HepG2 (cell line): Measurements from ENCODE around the gene CDH23. TPM values are rescaled to one million over a fixed set of nuclear protein-coding genes. Genes with fewer than 3 reads are reported as not detected.

Experiments
- ATAC-seq: fragments of 200-7000 bp; cut with Tn5 transposase; 3 replicates; pipeline ENCODE4 v1.9.1; 2020; ENCODE audit warnings: mild to moderate bottlenecking, moderate library complexity
- BruUV-seq: library from RNA; stranded (reverse); fragments of 400-500 nt; replicated peaks from 2 replicates; lab custom pipeline; 2021; lab: Mats Ljungman, UMichigan
- CTCF ChIA-PET: fragments of 300-600 bp; formaldehyde crosslinking; extraction: SDS; loops from one replicate; lab custom pipeline; 2021; ENCODE audit warnings: low total read pairs, inconsistent platforms, low intra/inter-chr PET ratio; lab: Yijun Ruan, JAX
- POLR2A ChIA-PET: fragments of 350-600 bp; sonication (Branson Sonifier 250); formaldehyde crosslinking; loops from one replicate; lab custom pipeline; 2020; ENCODE audit warnings: antibody characterized with exemption, inconsistent platforms; lab: Yijun Ruan, JAX
- DNase-seq: peaks from one replicate; pipeline ENCODE4 v3.0.0-alpha.2; 2015; ENCODE audit warnings: low spot score
- FAIRE-seq: peaks from 3 replicates; lab custom pipeline; 2011; peaks lifted over from hg19 to GRCh38; lab: Jason Lieb, UNC
- H2AFZ ChIP-seq: one replicate; pipeline ENCODE4 v1.6.1; 2011; ENCODE audit warnings: low read length, inconsistent platforms
- H3K27ac ChIP-seq: fragments of 300-600 bp; 3 replicates; pipeline ENCODE4 v1.8.0; 2011; ENCODE audit warnings: mixed run types, mild to moderate bottlenecking, mixed read lengths, low read length, inconsistent platforms; ENCODE audit not compliant: insufficient read depth; ENCODE audit errors: extremely low read length
- H3K27me3 ChIP-seq, 2 experiments: fragments of 200-600 bp in 1 of 2; 2 replicates in 1 of 2; 3 replicates in 1 of 2; pipeline versions ENCODE4 v1.6.0 to v1.8.0; 2011; ENCODE audit warnings: low read length in 2 of 2, mild to moderate bottlenecking in 2 of 2, moderate library complexity in 2 of 2, inconsistent platforms in 1 of 2; ENCODE audit not compliant: insufficient read depth in 2 of 2, control insufficient read depth in 1 of 2
- H3K36me3 ChIP-seq, 2 experiments: fragments of 200-600 bp in 1 of 2; replicated peaks in 1 of 2; 2 replicates in 1 of 2; 3 replicates in 1 of 2; pipeline versions ENCODE4 v1.5.1 to v1.8.0; 2011; ENCODE audit warnings: low read length in 2 of 2, inconsistent platforms in 1 of 2; ENCODE audit not compliant: insufficient read depth in 2 of 2, control insufficient read depth in 1 of 2
- H3K4me1 ChIP-seq: 2 replicates; pipeline ENCODE4 v1.5.1; 2012; ENCODE audit warnings: low read length, inconsistent platforms; ENCODE audit not compliant: insufficient read depth
- H3K4me2 ChIP-seq: 2 replicates; pipeline ENCODE4 v1.6.0; 2011; ENCODE audit warnings: low read depth, low read length, inconsistent platforms
- H3K4me3 ChIP-seq, 3 experiments: fragments of 200-600 bp in 1 of 3; sonication (generic), shearing (Covaris generic) in 1 of 3; replicated peaks in 1 of 3; 2 replicates each; pipeline ENCODE4 v1.5.1; 2011 to 2016; ENCODE audit warnings: low read length in 3 of 3, inconsistent platforms in 2 of 3, low read depth in 2 of 3, mild to moderate bottlenecking in 2 of 3, control low read depth in 1 of 3, mixed read lengths in 1 of 3; ENCODE audit not compliant: insufficient read depth in 1 of 3
- H3K79me2 ChIP-seq: one replicate; pipeline ENCODE4 v1.6.1; 2011; ENCODE audit warnings: low read length, inconsistent platforms; ENCODE audit not compliant: insufficient read depth
- H3K9ac ChIP-seq: 2 replicates; pipeline ENCODE4 v1.6.0; 2011; ENCODE audit warnings: mild to moderate bottlenecking, low read depth, low read length, inconsistent platforms; ENCODE audit not compliant: insufficient read depth
- H3K9me3 ChIP-seq: 2 replicates; pipeline ENCODE4 v1.5.1; 2012; ENCODE audit warnings: mild to moderate bottlenecking, low read length
- H4K20me1 ChIP-seq: 2 replicates; pipeline ENCODE4 v1.6.0; 2011; ENCODE audit warnings: inconsistent platforms, mild to moderate bottlenecking, low read length, moderate library complexity; ENCODE audit not compliant: insufficient read depth
- HNRNPK ChIP-seq: fragments of 200-400 bp; formaldehyde crosslinking; IDR thresholded peaks from 2 replicates; pipeline ENCODE4 v1.6.1; 2018; ENCODE audit warnings: low read length, low read depth, moderate library complexity, mild to moderate bottlenecking; ENCODE audit not compliant: poor library complexity, severe bottlenecking
- HNRNPL ChIP-seq: fragments of 200-400 bp; formaldehyde crosslinking; IDR thresholded peaks from 2 replicates; pipeline ENCODE4 v1.6.1; 2017; ENCODE audit warnings: mild to moderate bottlenecking, low read depth, low read length
- IRF2 ChIP-seq: IDR thresholded peaks from 2 replicates; pipeline ENCODE4 v1.6.1; 2018; ENCODE audit warnings: missing genetic modification reagents, missing compliant biosample characterization
- LBX2 ChIP-seq: sonication (generic); formaldehyde crosslinking; IDR thresholded peaks from 2 replicates; pipeline ENCODE4 v1.5.0; 2020; ENCODE audit warnings: missing genetic modification reagents, mild to moderate bottlenecking, borderline replicate concordance
- LRRFIP1 ChIP-seq: sonication (generic); formaldehyde crosslinking; conservative IDR thresholded peaks from 2 replicates; pipeline ENCODE4 v1.4.0; 2020; ENCODE audit warnings: missing genetic modification reagents
- RNF219 ChIP-seq: sonication (generic); formaldehyde crosslinking; IDR thresholded peaks from 2 replicates; pipeline ENCODE4 v1.5.0; 2020; ENCODE audit warnings: mild to moderate bottlenecking, missing genetic modification reagents
- ZFAT ChIP-seq: sonication (generic); formaldehyde crosslinking; conservative IDR thresholded peaks from 2 replicates; pipeline ENCODE4 v1.8.1; 2023; ENCODE audit warnings: missing genetic modification reagents, inconsistent platforms
- ZMAT5 ChIP-seq: sonication (generic); formaldehyde crosslinking; IDR thresholded peaks from 2 replicates; pipeline ENCODE4 v1.5.0; 2020; ENCODE audit warnings: mild to moderate bottlenecking, low read depth, missing genetic modification reagents, borderline replicate concordance
- ZNF20 ChIP-seq: sonication (generic); formaldehyde crosslinking; IDR thresholded peaks from 2 replicates; pipeline ENCODE4 v1.4.0; 2020; ENCODE audit warnings: mild to moderate bottlenecking, moderate library complexity, missing genetic modification reagents
- ZNF503 ChIP-seq: sonication (generic); formaldehyde crosslinking; IDR thresholded peaks from 2 replicates; pipeline ENCODE4 v1.4.0; 2020; ENCODE audit warnings: missing genetic modification reagents
- ZNF709 ChIP-seq: sonication (generic); formaldehyde crosslinking; IDR thresholded peaks from 2 replicates; pipeline ENCODE4 v1.5.0; 2020; ENCODE audit warnings: mild to moderate bottlenecking, missing genetic modification reagents
- ZNF710 ChIP-seq: sonication (generic); formaldehyde crosslinking; IDR thresholded peaks from 2 replicates; pipeline ENCODE4 v1.5.0; 2020; ENCODE audit warnings: mild to moderate bottlenecking, missing genetic modification reagents, borderline replicate concordance
- ZNF850 ChIP-seq: sonication (generic); formaldehyde crosslinking; conservative IDR thresholded peaks from 2 replicates; pipeline ENCODE4 v1.9.0; 2021; ENCODE audit warnings: mild to moderate bottlenecking, missing genetic modification reagents
- WGBS: methylation state at CpG from one replicate; pipeline ENCODE4 v1.1.6; 2017; ENCODE audit warnings: low lambda C conversion rate; 5-methylcytosine and 5-hydroxymethylcytosine counted together
- in situ Hi-C: cut with HindIII; loops from 2 replicates; pipeline ENCODE4 v1.10.0; 2017; ENCODE audit warnings: low pct_unique_long_range_greater_than_20kb; ENCODE audit not compliant: extremely low pct_ligation_motif_present
- intact Hi-C: fragments of 100-400 bp; cut with micrococcal nuclease; formaldehyde crosslinking; loops from one replicate; pipeline ENCODE4 v1.10.0; 2022; ENCODE audit not compliant: unreplicated experiment
- polyA plus RNA-seq, 8 experiments: library from polyadenylated mRNA; depleted of rRNA in 3 of 8; stranded (reverse) in 7 of 8; unstranded in 1 of 8; fragments of >200 nt; fragmentation: Illumina TruSeq in 4 of 8; extraction: Trizol in 4 of 8; gene quantifications; 2 replicates each; pipeline versions ENCODE4 v1.2.1 to v1.2.3, GENCODE V29; 2011 to 2016; ENCODE audit warnings: low read depth in 4 of 8, missing spikeins in 1 of 8, mixed read lengths in 1 of 8; ENCODE audit not compliant: insufficient read depth in 1 of 8
- total RNA-seq, 5 experiments: library from RNA; depleted of rRNA; stranded (reverse); fragments of >200 nt; fragmentation: Illumina TruSeq; extraction: Trizol; gene quantifications; 2 replicates each; pipeline ENCODE4 v1.2.3, GENCODE V29; 2016; ENCODE audit warnings: low read depth in 1 of 5

Gene CDH23
- total and polyA plus RNA-seq, 2 of the 13 experiments (the other 11 are each of a cell fraction or from before 2014, with no cell fraction given) = 0.13 TPM; not detected in 1

GRCh38 chr10:71517298-71518169, 120.8 kb downstream of the CDH23 start:
- Histone ChIP-seq H3K9ac (no peak overlapping the region), H3K27ac (no peak overlapping the region), H2AFZ (no peak overlapping the region), H3K4me2 (no peak overlapping the region), H3K4me3 (no peak overlapping the region), H3K79me2 (no peaks in the 10 kb centered on the region), H3K36me3 (no peaks in the 10 kb centered on the region), H3K9me3 (no peaks in the 10 kb centered on the region), H3K4me1 (peaks cover 10% of the 10 kb centered on the region), H4K20me1 (no peaks in the 10 kb centered on the region), H3K27me3 (peaks cover 4 to 21% of the 10 kb centered on the region in 2 experiments)
- ATAC-seq = no peak
- in situ Hi-C loops (no loop called here), intact Hi-C loops (no loop called here)
- POLR2A ChIA-PET = no interaction called here
- no peak for DNase-seq
- WGBS = 23% methylated on average over 5 of the region's 18 CpGs
- no TSS peak for BruUV-seq
- no peak for FAIRE-seq
- CTCF ChIA-PET = no interaction called here
- TF ChIP-seq HNRNPL = no peak
- no peak for TF ChIP-seq RNF219 (CRISPR knock-in tag)
- TF ChIP-seq ZNF710 (CRISPR knock-in tag) = no peak
- TF ChIP-seq ZNF850 (CRISPR knock-in tag) = no peak
- TF ChIP-seq ZNF709 (CRISPR knock-in tag) = no peak
- no peak for TF ChIP-seq HNRNPK
- no peak for TF ChIP-seq ZNF20
- no peak for TF ChIP-seq LRRFIP1 (CRISPR knock-in tag)
- no peak for TF ChIP-seq ZFAT
- TF ChIP-seq IRF2 (CRISPR knock-in tag) = no peak
- TF ChIP-seq ZNF503 (CRISPR knock-in tag) = no peak
- no peak for TF ChIP-seq LBX2 (CRISPR knock-in tag)
- TF ChIP-seq ZMAT5 (CRISPR knock-in tag) = no peak
